CD14-positive monocyte (primary cell): Measurements from ENCODE around the gene USP9X. TPM values are rescaled to one million over a fixed set of nuclear protein-coding genes. Genes with fewer than 3 reads are reported as not detected.
A peak's percentile ranks its signal among the peaks of the same experiment; 100 is the strongest.

Source experiments
- DNase-seq, 3 donors: peaks; one replicate each; pipeline ENCODE4 v3.0.0-alpha.2; 2011 to 2022
- H2AFZ ChIP-seq: 2 replicates; pipeline ENCODE4 v1.6.0; 2012; ENCODE audit warnings: mild to moderate bottlenecking, low read depth, low read length, inconsistent platforms; ENCODE audit not compliant: insufficient read depth, poor library complexity, severe bottlenecking
- H3K27ac ChIP-seq, 2 donors: 1 replicate in 1 of 2; 2 replicates in 1 of 2; pipeline ENCODE4 v1.5.1; 2012 to 2013; ENCODE audit warnings: low read length in 2 of 2, control low read depth in 1 of 2, inconsistent platforms in 1 of 2, low read depth in 1 of 2, mild to moderate bottlenecking in 1 of 2
- H3K27me3 ChIP-seq, 2 donors: one replicate each; pipeline versions ENCODE4 v1.6.0 to v1.6.1; 2011 to 2013; ENCODE audit warnings: low read length in 2 of 2; ENCODE audit not compliant: control insufficient read depth in 2 of 2, insufficient read depth in 2 of 2
- H3K36me3 ChIP-seq, 2 donors: replicated peaks in 1 of 2; 1 replicate in 1 of 2; 2 replicates in 1 of 2; pipeline versions ENCODE4 v1.5.1 to v1.6.1; 2012 to 2013; ENCODE audit warnings: low read length in 2 of 2, control low read depth in 1 of 2, inconsistent platforms in 1 of 2, mild to moderate bottlenecking in 1 of 2; ENCODE audit not compliant: insufficient read depth in 2 of 2, control insufficient read depth in 1 of 2
- H3K4me1 ChIP-seq, 2 donors: 1 replicate in 1 of 2; 2 replicates in 1 of 2; pipeline versions ENCODE4 v1.5.1 to v1.6.1; 2012 to 2013; ENCODE audit warnings: low read length in 2 of 2, control low read depth in 1 of 2, inconsistent platforms in 1 of 2, mild to moderate bottlenecking in 1 of 2, moderate library complexity in 1 of 2; ENCODE audit not compliant: insufficient read depth in 2 of 2, control insufficient read depth in 1 of 2
- H3K4me2 ChIP-seq: replicated peaks from 2 replicates; pipeline ENCODE3; 2012; ENCODE audit warnings: low read length, moderate library complexity, mild to moderate bottlenecking; ENCODE audit not compliant: poor library complexity, severe bottlenecking; ENCODE audit errors: extremely low read depth
- H3K4me3 ChIP-seq, 3 experiments: fragments of 200-600 bp in 1 of 3; sonication (generic) in 1 of 3; replicated peaks in 1 of 3; 1 replicate in 2 of 3; 2 replicates in 1 of 3; pipeline ENCODE4 v1.5.1; 2011 to 2013; ENCODE audit warnings: low read length in 3 of 3, mild to moderate bottlenecking in 3 of 3, control low read depth in 2 of 3, low read depth in 2 of 3, inconsistent platforms in 1 of 3, moderate library complexity in 1 of 3
- H3K79me2 ChIP-seq: 2 replicates; pipeline ENCODE4 v1.6.0; 2012; ENCODE audit warnings: mild to moderate bottlenecking, control low read depth, inconsistent platforms, low read length, moderate library complexity; ENCODE audit not compliant: insufficient read depth
- H3K9ac ChIP-seq: 2 replicates; pipeline ENCODE4 v1.6.0; 2017; ENCODE audit warnings: low read length, mild to moderate bottlenecking; ENCODE audit not compliant: insufficient read depth, poor library complexity, severe bottlenecking
- H3K9me3 ChIP-seq, 2 donors: replicated peaks in 1 of 2; 1 replicate in 1 of 2; 2 replicates in 1 of 2; pipeline versions ENCODE4 v1.5.1 to v1.6.1; 2012 to 2013; ENCODE audit warnings: low read length in 2 of 2, control low read depth in 1 of 2; ENCODE audit not compliant: control insufficient read depth in 1 of 2, insufficient read depth in 1 of 2
- H4K20me1 ChIP-seq: 2 replicates; pipeline ENCODE4 v1.6.0; 2012; ENCODE audit warnings: mild to moderate bottlenecking, low read length, control low read depth, moderate library complexity; ENCODE audit not compliant: insufficient read depth
- H3K27ac Mint-ChIP-seq, 7 donors: one replicate each; pipeline ENCODE4 v1.8.0; 2020; ENCODE audit warnings: mild to moderate bottlenecking in 7 of 7, mixed read lengths in 7 of 7, moderate library complexity in 6 of 7, inconsistent platforms in 2 of 7
- H3K27me3 Mint-ChIP-seq, 3 donors: one replicate each; pipeline ENCODE4 v1.8.0; 2021 to 2022; ENCODE audit warnings: low read depth in 3 of 3, mild to moderate bottlenecking in 3 of 3, mixed read lengths in 3 of 3, moderate library complexity in 3 of 3, inconsistent platforms in 1 of 3
- H3K36me3 Mint-ChIP-seq, 2 donors: one replicate each; pipeline ENCODE4 v1.8.0; 2020; ENCODE audit warnings: mixed read lengths in 2 of 2, inconsistent platforms in 1 of 2, mild to moderate bottlenecking in 1 of 2
- H3K4me1 Mint-ChIP-seq: one replicate; pipeline ENCODE4 v1.8.0; 2020; ENCODE audit warnings: mild to moderate bottlenecking, mixed read lengths
- H3K4me3 Mint-ChIP-seq, 2 donors: one replicate each; pipeline ENCODE4 v1.8.0; 2020; ENCODE audit warnings: mild to moderate bottlenecking in 2 of 2, mixed read lengths in 2 of 2, moderate library complexity in 1 of 2
- H3K9me3 Mint-ChIP-seq, 7 donors: one replicate each; pipeline ENCODE4 v1.8.0; 2020 to 2022; ENCODE audit warnings: mixed read lengths in 7 of 7, mild to moderate bottlenecking in 6 of 7, moderate library complexity in 6 of 7, inconsistent platforms in 2 of 7
- CTCF ChIP-seq: fragments of 200-600 bp; IDR thresholded peaks from one replicate; pipeline ENCODE4 v1.8.0; 2022; ENCODE audit warnings: antibody characterized with exemption, mild to moderate bottlenecking
- WGBS: methylation state at CpG from one replicate; pipeline ENCODE4 v1.1.5; 2013; ENCODE audit warnings: missing lambda C conversion rate; ENCODE audit not compliant: insufficient coverage; 5-methylcytosine and 5-hydroxymethylcytosine counted together
- intact Hi-C, 2 donors: fragments of 100-400 bp; cut with micrococcal nuclease; formaldehyde crosslinking; loops; one replicate each; pipeline versions ENCODE4 v1.15.0 to v1.15.1; 2023
- polyA plus RNA-seq, 3 donors: library from polyadenylated mRNA; depleted of rRNA in 1 of 3; unstranded in 2 of 3; stranded (reverse) in 1 of 3; fragments of 300-500 nt in 2 of 3; fragments of >200 nt in 1 of 3; fragmentation: Illumina TruSeq in 2 of 3; gene quantifications; 1 replicate in 2 of 3; 2 replicates in 1 of 3; pipeline ENCODE4 v1.2.3, GENCODE V29; 2012 to 2021

The USP9X gene
- polyA plus RNA-seq, 3 donors = 8.3 to 16.1 (median 9.6) TPM

GRCh38 chrX:41085512-41085877 is 250 bp downstream of the USP9X start:
- Mint-ChIP-seq H3K4me3 (peak overlapping the region; percentile 82 to 88), H3K36me3 (peaks cover 4 to 9% of the 10 kb centered on the region in 2 donors), H3K27ac (peak overlapping the region; percentile 86 to 98 (median 91)), H3K9me3 (peaks cover 0 to 18% (median 3%) of the 10 kb centered on the region in 7 donors), H3K27me3 (peaks cover 0 to 55% (median 1%) of the 10 kb centered on the region in 3 donors), H3K4me1 (peaks cover 37% of the 10 kb centered on the region)
- peaks cover 0 to 25% of the 10 kb centered on the region in 2 donors for H3K27me3 ChIP-seq
- peaks cover 44% of the 10 kb centered on the region for H4K20me1 ChIP-seq
- peak; percentile 34 to 60 (median 49) for DNase-seq
- peak overlapping the region; percentile 96 to 100 for H3K27ac ChIP-seq
- peak overlapping the region; percentile 77 for H3K4me2 ChIP-seq
- peaks cover 23 to 40% of the 10 kb centered on the region in 2 donors for H3K4me1 ChIP-seq
- H3K36me3 ChIP-seq = no peaks in the 10 kb centered on the region
- H3K4me3 ChIP-seq = peak overlapping the region; percentile 78 to 87 (median 85)
- peak overlapping the region; percentile 93 for H3K9ac ChIP-seq
- peaks cover 0 to 9% of the 10 kb centered on the region in 2 donors for H3K9me3 ChIP-seq
- peak overlapping the region; percentile 63 for H2AFZ ChIP-seq
- no peak for TF ChIP-seq CTCF
- intact Hi-C loops = loop anchor here (10.0 kb wide), 2 partner anchors 51 to 71 kb away; no protein-coding TSS in a partner anchor
- 0% methylated on average over 17 of the region's 39 CpGs for WGBS
- peaks cover 58% of the 10 kb centered on the region for H3K79me2 ChIP-seq

GRCh38 chrX:41085878-41086626 is 807 bp downstream of the USP9X start:
- Histone ChIP-seq H3K9me3 (peaks cover 0 to 9% of the 10 kb centered on the region in 2 donors), H3K4me1 (peaks cover 23 to 40% of the 10 kb centered on the region in 2 donors), H3K4me2 (peak overlapping the region; percentile 77), H4K20me1 (peaks cover 50% of the 10 kb centered on the region), H3K27me3 (peaks cover 0 to 25% of the 10 kb centered on the region in 2 donors), H3K79me2 (peaks cover 64% of the 10 kb centered on the region), H3K27ac (peak overlapping the region; percentile 96 to 100), H3K9ac (peak overlapping the region; percentile 93), H2AFZ (peak overlapping the region; percentile 63), H3K4me3 (peak overlapping the region; percentile 78 to 87 (median 85)), H3K36me3 (no peaks in the 10 kb centered on the region)
- TF ChIP-seq CTCF = no peak
- Mint-ChIP-seq H3K4me3 (peak overlapping the region; percentile 82 to 88), H3K4me1 (peaks cover 40% of the 10 kb centered on the region), H3K36me3 (peaks cover 4 to 9% of the 10 kb centered on the region in 2 donors), H3K9me3 (peaks cover 0 to 18% (median 3%) of the 10 kb centered on the region in 7 donors), H3K27me3 (peaks cover 0 to 51% (median 1%) of the 10 kb centered on the region in 3 donors), H3K27ac (peak overlapping the region; percentile 86 to 98 (median 91))
- peak; percentile 13 to 50 (median 33) for DNase-seq
- intact Hi-C loops = loop anchor here (10.0 kb wide), 2 partner anchors 51 to 71 kb away; no protein-coding TSS in a partner anchor
- under 1% methylated on average over 21 of the region's 71 CpGs for WGBS
